HG03159 (cell line): Measurements from ENCODE around the gene KLHL33.
"Not testable (repeated sequence)": the region's sequence is repeated elsewhere in the genome, so short reads cannot be mapped to it uniquely, and the experiment has no call there.

ENCODE experiments used
- ATAC-seq: cut with Tn5 transposase; IDR thresholded peaks from one replicate; pipeline ENCODE4 v1.9.1; 2021; ENCODE audit warnings: mild to moderate bottlenecking, moderate library complexity; ENCODE audit not compliant: unreplicated experiment

Gene KLHL33

DNA sequence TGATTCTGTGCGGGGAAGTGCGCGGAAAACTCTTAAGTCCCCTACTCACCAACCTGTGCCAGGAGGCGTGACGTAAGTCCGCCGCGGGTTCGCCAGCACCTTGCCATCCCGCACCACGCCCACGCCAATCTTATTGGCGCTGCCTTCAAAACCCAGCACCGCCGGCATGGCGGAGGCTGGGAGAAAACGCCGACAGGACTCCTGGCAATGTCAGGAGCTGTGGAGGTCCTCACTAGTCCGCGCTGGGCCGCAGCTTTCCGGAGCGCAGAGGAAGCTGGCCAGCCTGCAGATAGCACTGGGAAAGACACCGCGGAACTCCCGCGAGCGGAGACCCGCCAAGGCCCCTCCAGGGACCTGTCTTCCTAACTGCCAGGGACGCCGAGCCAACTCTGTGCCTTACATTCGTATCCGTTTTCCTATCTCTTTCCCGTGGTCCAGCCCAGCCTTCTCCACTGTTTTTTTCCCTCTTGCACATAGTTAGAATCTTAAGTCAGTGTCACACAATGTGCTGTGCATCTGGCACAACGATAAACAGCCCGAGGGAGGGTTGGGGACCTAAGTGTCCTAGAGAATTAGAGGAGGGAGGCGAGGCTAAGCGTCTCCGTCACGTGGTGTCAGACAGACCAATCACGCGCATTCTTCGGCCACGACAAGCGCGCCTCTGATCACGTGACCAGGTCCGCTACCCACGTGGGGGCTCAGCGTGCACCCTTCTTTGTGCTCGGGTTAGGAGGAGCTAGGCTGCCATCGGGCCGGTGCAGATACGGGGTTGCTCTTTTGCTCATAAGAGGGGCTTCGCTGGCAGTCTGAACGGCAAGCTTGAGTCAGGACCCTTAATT, 18.8 kb upstream of the KLHL33 start, which contains the start of the genes APEX1 and OSGEP:
TSS of gene APEX1 (plus strand) at position 711 of the 839 bp plus-strand sequence. CDS start 420 bp downstream, outside the sequence.
TSS of gene OSGEP (minus strand) at position 297 of the 839 bp plus-strand sequence. CDS start at position 168, 129 bp downstream.
- ATAC-seq: peak; percentile 87

DNA sequence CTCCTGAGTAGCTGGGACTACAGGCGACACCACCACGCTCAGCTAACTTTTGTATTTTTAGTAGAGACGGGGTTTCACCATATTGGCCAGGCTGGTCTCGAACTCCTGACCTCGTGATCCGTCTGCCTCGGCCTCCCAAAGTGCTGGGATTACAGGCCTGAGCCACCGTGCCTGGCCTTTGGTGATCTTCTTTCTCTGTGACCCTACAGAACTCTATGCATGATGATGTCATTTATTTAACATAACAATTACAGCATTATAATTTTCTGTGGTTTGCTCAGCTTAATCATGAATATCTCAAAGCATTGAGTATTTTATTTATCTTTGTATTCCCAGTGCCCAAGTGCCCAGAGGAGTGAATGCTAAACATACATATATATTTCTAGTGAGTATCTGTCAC, 16.9 kb upstream of the KLHL33 start:
- not testable (repeated sequence) for ATAC-seq

DNA sequence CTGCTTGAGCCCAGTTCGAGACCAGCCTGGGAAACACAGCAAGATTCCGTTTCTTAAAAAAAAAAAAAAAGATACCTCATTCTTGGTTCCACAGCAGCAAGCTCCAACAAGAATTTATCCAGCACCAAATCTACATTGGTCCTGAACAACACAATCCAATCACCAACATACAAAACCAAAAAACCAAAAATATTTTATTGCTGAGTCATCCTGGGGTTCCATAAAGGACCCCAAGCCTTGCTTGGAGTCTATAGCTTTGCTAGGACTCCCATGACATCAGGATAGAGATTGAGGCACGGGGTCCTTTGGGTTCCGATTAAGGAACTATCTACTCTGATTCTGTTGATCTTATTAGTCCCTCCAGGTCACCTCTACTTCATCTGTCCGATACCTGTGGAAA, 10.9 kb upstream of the KLHL33 start:
- no peak for ATAC-seq

DNA sequence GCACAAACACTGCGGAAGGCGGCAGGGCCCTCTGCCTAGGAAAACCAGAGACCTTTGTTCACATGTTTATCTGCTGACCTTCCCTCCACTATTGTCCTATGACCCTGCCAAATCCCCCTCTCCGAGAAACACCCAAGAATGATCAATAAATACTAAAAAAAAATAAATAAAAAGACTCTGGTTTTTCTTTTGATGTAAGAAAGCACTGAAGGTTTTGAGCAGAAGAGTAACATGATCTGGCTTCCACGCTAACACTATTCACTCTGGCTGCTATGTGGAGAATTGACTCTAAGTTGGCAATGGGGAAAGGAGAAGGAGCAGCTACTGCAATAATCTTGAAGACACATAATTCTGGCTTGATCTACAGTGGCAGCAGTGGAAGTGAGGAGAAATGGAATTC, 7.7 kb upstream of the KLHL33 start:
- ATAC-seq: not testable (repeated sequence)

DNA sequence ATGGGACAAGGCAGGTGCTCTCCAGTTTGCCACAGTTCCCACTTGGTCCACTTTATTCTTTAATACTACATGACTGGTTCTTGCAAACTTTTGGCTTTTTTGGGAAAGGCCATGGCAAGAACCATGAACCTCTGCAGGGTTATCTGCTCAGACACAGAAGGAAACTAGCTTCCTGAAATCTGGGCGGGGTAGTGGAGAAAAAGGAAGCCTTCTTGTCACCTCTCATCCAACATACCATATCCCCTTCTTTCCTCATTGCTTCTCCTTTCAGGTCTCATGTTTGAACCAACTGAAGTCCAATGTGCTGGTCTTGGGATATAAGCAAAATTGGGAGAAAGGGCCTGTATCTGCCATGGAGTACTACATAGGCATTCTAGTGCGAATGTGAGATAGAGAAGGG, 5.5 kb upstream of the KLHL33 start:
- no peak for ATAC-seq

DNA sequence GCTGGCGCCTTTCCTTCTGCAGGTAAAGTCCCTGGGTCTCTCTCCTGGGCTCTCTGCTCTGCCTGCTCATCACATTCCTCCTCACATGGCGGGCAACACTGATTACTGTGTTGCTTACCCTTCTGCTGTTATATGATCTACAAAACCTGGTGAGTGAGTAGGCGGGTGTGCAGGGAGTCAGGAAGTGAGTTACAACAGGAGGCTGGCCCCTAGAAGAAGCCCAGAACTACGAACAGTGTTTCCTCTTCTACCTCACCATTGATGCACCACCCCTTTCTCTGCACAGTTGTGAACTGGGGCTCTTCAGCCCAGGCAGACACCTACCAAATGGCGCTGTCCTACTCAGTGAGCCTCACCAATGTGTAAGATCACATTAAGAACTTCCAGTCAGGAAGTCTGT, 4.9 kb upstream of the KLHL33 start:
- peak; percentile 91 for ATAC-seq

DNA sequence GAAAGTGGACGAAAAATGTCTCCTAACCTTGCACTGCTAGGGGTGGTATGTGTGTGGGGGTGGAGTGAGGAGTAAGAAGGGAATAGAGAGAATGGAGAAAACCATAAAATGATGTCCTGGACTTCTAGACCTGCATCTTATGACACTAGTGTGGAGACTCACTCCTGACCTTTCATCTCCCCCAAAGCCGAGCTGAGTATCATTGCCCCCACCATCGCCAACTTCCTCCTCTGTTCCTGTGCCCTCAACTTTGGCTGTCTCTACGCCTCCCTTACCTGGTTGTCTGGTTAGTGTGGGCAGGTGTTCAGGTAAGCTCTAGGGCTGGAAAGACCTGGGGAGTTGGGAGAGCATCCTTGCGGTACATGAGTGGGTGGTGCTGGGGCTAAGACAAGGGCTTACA, 4.5 kb upstream of the KLHL33 start:
- ATAC-seq: no peak

DNA sequence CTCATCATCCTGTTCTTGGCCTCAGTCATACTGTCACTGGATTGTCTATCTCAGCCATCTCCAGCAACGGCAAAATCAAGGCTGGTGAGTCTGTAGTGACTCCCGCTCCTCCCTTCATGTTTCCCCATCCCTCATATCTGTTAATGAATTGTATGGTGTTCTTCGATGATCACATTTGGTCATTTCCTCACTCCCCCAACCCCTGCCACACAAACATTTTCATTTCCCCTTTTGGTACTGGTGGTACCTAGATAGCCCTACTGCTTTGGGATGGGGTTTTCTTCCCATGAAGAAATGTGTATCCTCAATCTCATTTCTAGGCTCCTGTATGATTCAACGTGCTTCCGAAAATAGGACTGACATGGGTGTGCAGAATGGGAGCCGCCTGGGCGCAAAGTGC, 2.7 kb upstream of the KLHL33 start:
- ATAC-seq: no peak

DNA sequence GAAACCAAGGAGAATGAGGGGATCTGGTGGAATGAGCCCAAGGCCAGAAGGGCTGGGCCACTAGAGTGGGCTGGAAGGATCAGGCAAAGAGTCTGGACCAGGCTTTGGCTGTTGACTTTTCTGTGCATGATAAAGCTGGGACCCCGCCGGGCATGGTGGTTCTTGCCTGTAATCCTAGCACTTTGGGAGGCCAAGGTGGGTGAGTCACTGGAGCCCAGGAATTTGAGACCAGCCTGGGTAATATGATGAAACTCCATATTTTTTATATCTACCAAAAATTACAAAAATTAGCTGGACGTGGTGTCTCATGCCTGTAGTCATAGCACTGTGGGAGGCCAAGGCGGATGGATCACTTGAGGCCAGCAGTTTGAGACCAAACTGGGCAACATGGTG, 393 bp upstream of the KLHL33 start:
- ATAC-seq: no peak

DNA sequence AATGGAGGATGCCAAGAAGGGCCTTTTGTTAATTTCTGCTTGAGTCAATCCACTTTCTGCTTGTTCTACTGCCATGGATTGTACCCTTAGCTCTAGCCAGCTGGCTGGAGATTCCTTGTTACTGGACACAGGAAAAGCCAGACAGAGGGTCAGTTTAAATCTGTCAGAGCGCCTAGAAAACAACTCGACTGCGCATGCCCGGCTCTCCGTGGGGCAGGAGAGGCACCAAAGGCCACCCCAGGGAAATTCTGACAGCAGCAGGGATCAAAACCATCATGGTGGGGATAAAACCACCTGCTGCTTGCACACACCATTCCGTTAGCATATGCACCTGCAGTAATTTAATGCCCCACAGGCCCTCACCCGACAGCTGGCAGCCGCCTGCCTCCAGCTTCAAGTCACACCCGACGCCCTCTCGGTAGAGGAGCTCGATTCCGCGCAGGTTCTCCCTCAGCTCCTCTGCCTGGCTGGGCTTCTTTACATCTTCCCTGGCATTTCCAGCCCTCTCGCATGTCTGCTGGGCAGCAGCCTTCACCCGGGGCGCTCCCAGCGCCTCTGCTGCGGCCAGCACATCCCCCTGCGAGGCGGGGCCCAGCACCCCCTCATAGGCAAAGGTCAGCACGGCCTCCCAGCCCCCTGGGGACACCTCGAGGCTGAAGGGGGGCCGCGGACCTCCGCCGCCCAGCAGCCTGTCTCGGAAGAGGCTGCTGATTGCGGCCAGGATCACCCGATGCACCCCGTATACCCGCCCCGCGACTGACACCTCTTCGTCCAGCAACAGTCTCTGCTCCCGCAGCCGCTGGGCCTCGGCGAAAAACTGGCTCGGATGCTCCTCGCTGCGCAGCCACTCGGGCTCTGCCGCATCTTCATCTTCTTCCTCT, 1.0 kb downstream of the KLHL33 start:
- no peak for ATAC-seq

DNA sequence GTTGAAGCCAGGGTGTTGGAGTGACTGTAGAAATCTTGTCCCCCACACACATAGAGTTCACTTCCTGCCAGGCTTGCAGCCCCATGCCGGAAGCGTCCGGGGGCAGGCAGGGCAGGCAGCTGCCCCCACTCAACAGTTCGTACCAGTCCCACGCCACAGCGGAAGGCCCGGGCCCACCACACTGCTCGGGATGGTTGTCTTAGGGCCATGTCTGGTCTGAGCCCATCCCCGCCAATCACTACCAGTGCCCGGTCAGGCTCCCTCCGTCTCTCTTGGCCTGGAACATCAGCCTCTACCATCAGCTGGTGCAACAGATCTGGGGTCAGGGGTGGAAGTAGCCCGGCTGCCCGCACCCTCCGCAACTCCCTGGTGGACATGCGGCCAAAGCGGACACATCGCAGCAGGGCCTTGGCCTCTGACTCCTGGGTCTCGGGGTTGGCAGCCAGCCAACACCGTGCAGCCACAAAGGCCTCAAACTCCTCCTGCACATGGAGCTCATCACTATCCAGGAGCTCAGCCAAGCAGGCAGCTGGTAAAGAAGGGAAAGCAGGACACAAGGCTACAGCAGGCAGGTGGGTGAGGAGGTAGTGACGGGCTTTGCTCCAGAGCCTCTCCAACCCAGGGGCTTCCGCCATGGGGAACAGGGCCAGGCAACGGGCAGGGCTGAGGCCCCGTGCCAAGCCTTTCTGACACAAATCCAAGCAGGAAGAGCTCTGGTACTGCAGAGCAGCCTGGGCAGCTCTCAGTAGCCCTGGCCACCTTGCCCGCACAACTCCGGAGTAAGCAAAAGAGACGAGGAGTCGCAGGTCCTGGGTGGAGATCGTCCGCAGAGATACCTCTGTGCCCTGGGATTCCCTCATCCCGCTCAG, 5.9 kb downstream of the KLHL33 start:
- ATAC-seq: no peak

DNA sequence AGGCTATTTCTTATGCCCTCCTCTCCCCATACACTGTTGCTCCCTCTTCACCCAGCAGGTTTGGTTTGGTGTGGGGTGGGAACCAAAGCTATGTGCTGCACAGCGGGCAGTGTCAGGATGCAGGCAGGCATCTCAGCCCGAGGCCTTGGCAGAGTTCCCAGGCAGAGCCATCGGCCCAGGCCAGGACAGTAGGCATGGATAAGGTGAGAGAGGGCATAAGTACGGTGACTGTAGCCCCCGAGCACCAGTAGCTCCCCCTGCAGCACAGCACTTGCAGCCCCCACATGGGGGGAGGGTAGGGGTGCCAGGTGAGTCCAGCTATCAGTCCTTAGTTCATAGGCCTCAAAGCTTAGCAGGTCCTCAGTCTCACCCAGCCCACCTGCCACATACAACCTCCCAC, 7.2 kb downstream of the KLHL33 start:
- no peak for ATAC-seq

DNA sequence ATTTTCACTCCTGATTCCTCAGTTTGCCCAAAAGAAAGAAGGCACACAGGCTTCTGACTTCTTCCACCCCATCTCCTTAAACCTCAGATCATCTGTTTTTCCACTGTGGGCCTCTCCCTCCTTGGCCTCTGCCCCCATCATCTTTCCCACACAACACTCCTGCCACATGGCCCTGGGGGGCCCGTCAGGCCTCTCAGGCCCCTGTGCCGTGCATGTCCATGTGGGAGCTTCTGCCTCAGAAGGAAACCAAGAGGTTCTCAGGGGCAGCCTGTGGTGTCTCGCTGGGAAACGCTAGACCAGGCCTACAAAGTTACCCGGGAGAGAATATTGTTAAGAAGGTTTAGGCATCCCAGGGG, 8.0 kb downstream of the KLHL33 start:
- ATAC-seq: peak; percentile 29

DNA sequence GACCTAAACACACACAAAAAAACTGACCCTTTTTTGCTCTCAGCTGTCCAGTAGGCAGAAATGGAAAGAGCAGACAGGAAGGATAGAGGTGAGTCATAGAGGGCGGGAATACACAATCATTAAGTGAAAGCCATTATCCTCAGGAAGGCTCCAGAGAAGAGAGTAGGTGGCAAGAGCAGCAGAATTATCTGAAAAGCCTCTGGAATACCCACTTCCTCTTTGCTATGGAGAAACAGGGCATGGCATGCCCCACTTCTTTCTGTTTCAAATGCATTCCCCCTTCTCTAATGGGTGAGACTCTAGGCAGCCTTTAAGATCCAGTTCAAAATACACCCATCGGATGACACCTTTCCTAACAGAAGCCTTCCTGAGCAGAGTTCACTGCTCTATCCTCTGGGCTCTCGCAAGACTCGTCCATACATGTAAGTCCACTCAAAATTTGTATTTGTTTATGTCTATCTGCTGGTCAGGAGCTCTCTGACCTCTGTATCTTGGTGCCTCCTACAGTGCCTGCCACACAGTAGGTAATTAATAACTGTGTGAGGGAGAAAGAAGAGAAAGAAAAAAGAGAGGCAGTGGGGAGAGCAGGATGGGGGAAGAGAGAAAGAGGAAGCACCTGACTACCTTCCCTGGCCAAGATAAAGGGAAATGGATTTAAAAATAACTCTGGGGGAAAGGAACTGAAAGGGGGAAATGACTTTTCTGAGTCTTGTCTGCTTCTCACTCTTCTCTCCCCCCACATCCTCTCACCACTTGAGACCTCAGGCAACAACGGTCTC, 8.5 kb downstream of the KLHL33 start:
- ATAC-seq: peak; percentile 80

DNA sequence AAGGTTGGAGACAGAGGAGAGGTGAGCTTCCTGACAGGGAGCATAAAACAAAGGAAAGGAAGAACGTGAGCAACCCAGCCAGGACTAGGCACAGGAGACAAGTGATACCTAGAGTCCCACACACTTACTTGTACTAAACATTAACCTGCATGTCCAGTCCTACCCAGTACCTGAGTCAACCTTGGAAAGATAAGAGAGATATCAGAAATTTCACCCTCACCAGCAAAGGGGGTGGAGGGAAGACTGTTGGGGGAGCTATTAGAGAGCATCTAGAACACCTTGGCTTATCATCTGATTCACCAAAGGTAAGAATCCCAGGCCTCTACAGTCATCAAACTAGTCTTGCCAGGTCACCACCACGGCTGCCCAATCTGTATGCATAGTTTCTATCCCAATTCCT, 11.1 kb downstream of the KLHL33 start:
- no peak for ATAC-seq

DNA sequence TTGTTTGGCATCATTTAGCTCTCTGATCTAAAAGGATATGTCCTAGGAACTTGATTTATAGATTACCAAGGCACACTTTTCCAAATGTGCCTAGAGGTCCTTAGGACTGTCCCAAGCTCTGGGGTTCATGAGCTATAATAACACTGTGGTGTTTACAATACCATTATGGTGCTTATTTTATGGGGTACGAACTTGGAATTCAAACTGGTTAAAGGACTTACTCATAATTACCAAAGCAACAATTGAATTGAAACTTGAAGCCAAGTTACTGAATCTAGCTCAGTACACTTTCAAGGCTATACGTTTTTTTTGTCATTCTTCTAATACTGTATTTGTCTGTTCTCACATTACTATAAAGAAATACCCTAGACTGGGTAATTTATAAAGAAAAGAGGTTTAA, 13.1 kb downstream of the KLHL33 start:
- ATAC-seq: no peak

DNA sequence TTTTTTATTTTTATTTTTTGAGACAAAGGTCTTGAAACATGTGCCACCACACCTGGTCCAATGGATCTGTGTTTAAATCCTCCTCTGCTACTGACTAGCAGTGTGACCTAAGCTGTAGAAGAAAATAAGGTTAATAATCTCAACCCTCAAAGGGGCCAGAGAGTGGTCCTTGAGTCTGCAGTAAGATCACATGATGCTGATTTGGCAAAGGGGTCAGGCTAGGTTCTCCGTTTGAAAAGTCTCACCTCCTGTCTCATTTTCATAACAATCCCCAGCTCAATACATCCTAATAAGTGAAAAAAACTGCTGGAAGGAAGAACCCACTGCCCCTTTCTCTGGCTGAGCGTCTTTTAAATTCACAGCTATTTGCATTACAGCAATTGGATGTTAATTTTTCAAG, 14.7 kb downstream of the KLHL33 start:
- no peak for ATAC-seq

DNA sequence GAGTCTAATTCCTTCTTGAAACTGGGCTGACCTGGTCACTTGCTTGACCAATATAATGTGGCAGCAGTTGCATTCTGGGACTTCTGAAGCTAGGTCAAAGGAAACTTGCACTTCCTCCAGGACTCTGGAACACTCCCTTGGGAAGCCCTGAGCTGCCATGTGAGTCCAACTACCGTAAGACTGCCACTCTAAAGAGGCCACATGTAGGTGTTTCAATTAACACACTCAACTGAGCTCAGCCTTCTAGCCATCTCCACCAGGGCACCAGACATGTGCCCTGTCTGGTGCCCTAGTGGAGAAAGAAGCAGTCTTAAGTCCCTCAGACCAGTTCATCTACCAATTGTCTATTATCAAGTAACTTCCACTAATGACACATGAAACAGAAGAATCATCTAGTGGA, 16.5 kb downstream of the KLHL33 start:
- ATAC-seq: no peak

DNA sequence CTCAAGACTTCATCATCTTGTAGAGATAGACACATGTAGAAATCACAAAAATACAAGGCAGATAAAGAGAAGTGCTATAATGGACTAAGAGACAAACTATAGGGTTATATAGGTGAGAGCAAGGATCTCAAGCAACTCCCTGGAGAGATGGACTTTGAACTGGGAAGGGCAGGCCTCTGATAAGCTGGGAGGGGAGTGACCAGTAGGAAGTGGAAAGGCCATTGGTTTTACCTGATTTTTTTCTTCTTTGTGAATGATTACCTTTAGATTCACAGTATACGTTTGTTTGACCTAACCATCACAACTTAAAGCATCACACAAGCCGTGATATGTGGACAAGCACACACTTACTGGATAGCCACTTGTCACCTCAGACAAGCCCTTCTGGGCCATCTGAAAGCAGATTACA, 17.5 kb downstream of the KLHL33 start:
- ATAC-seq: no peak
